SK-N-SH (cell line): Measurements from ENCODE around the gene INKA1. TPM values are rescaled to one million over a fixed set of nuclear protein-coding genes. Genes with fewer than 3 reads are reported as not detected.

Experiments used
- CTCF ChIA-PET: fragments of 300-600, 350-600 bp; formaldehyde crosslinking; extraction: SDS; loops from one replicate; lab custom pipeline; 2021; lab: Yijun Ruan, JAX
- POLR2A ChIA-PET: fragments of 350-600 bp; sonication (Branson Sonifier 250); formaldehyde crosslinking; extraction: SDS; loops from one replicate; lab custom pipeline; 2020; ENCODE audit warnings: antibody characterized with exemption, inconsistent platforms; lab: Yijun Ruan, JAX
- DNase-seq: peaks from one replicate; pipeline ENCODE4 v3.0.0; 2012
- H2AFZ ChIP-seq: fragments of 200-600 bp; sonication (generic); 2 replicates; pipeline ENCODE4 v1.8.1; 2016; ENCODE audit warnings: antibody characterized with exemption, mild to moderate bottlenecking, low read depth
- H3F3A ChIP-seq: fragments of 200-600 bp; sonication (generic); replicated peaks from 2 replicates; pipeline ENCODE3; 2016; ENCODE audit warnings: antibody characterized with exemption, mild to moderate bottlenecking; ENCODE audit not compliant: insufficient read depth
- H3K27ac ChIP-seq, 2 experiments: fragments of 200-500 bp in 1 of 2; fragments of 200-600 bp in 1 of 2; sonication (Bioruptor generic) in 1 of 2; sonication (generic), shearing (Covaris generic) in 1 of 2; 2 replicates each; pipeline versions ENCODE4 v1.5.1 to v1.6.1; 2014 to 2016; ENCODE audit warnings: low read depth in 2 of 2, inconsistent platforms in 1 of 2, low read length in 1 of 2, mild to moderate bottlenecking in 1 of 2, mixed read lengths in 1 of 2
- H3K27me3 ChIP-seq: fragments of 200-600 bp; sonication (generic), shearing (Covaris generic); 2 replicates; pipeline ENCODE4 v1.6.1; 2016; ENCODE audit warnings: mixed run types; ENCODE audit not compliant: insufficient read depth
- H3K36me3 ChIP-seq, 2 experiments: fragments of 200-500 bp in 1 of 2; fragments of 200-600 bp in 1 of 2; sonication (Bioruptor generic) in 1 of 2; sonication (generic) in 1 of 2; replicated peaks in 1 of 2; 2 replicates each; pipeline versions ENCODE3 to v1.5.1; 2014 to 2016; ENCODE audit warnings: low read length in 1 of 2, mild to moderate bottlenecking in 1 of 2; ENCODE audit not compliant: insufficient read depth in 2 of 2, control insufficient read depth in 1 of 2
- H3K4me1 ChIP-seq, 2 experiments: fragments of 200-500 bp in 1 of 2; fragments of 200-600 bp in 1 of 2; sonication (Bioruptor generic) in 1 of 2; sonication (generic), shearing (Covaris generic) in 1 of 2; 2 replicates each; pipeline versions ENCODE4 v1.5.1 to v1.6.1; 2014 to 2016; ENCODE audit warnings: low read depth in 1 of 2, low read length in 1 of 2, mixed run types in 1 of 2; ENCODE audit not compliant: insufficient read depth in 2 of 2, control insufficient read depth in 1 of 2
- H3K4me2 ChIP-seq: fragments of 200-600 bp; sonication (generic), shearing (Covaris generic); 2 replicates; pipeline ENCODE4 v1.6.1; 2017; ENCODE audit warnings: mixed run types
- H3K4me3 ChIP-seq, 2 experiments: fragments of 200-500 bp in 1 of 2; fragments of 200-600 bp in 1 of 2; sonication (Bioruptor generic) in 1 of 2; sonication (generic), shearing (Covaris generic) in 1 of 2; 2 replicates each; pipeline versions ENCODE4 v1.5.1 to v1.8.1; 2014 to 2016; ENCODE audit warnings: low read depth in 2 of 2, inconsistent platforms in 1 of 2, low read length in 1 of 2, mild to moderate bottlenecking in 1 of 2, mixed read lengths in 1 of 2, moderate library complexity in 1 of 2
- H3K79me2 ChIP-seq: fragments of 200-600 bp; sonication (generic); 2 replicates; pipeline ENCODE4 v1.8.1; 2017; ENCODE audit warnings: mild to moderate bottlenecking; ENCODE audit not compliant: insufficient read depth
- H3K9ac ChIP-seq: fragments of 200-600 bp; sonication (generic); 2 replicates; pipeline ENCODE4 v1.6.1; 2017; ENCODE audit warnings: mixed run types
- H3K9me2 ChIP-seq: fragments of 200-600 bp; sonication (generic); 2 replicates; pipeline ENCODE4 v1.6.1; 2017; ENCODE audit warnings: mixed run types
- H3K9me3 ChIP-seq: fragments of 200-600 bp; sonication (generic); 2 replicates; pipeline ENCODE4 v1.6.1; 2017; ENCODE audit warnings: mixed run types, mild to moderate bottlenecking, moderate library complexity
- H4K20me1 ChIP-seq: fragments of 200-600 bp; sonication (generic); 2 replicates; pipeline ENCODE4 v1.6.1; 2017; ENCODE audit warnings: mild to moderate bottlenecking, mixed run types; ENCODE audit not compliant: insufficient read depth
- CHD2 ChIP-seq: fragments of 150-350 bp; IDR thresholded peaks from 2 replicates; pipeline ENCODE4 v1.6.1; 2018; ENCODE audit warnings: low read length; ENCODE audit not compliant: partially characterized antibody
- EP300 ChIP-seq, 2 experiments: IDR thresholded peaks; 2 replicates each; pipeline versions ENCODE4 v1.4.0 to v1.6.1; 2012; ENCODE audit warnings: borderline replicate concordance in 1 of 2, low read depth in 1 of 2, low read length in 1 of 2
- EZH2phosphoT487 ChIP-seq: fragments of 200-600 bp; sonication (generic); IDR thresholded peaks from 2 replicates; pipeline ENCODE4 v1.6.1; 2017; ENCODE audit warnings: low read depth, mixed run types, mild to moderate bottlenecking, antibody characterized with exemption, moderate library complexity, borderline replicate concordance
- FOXM1 ChIP-seq: IDR thresholded peaks from 2 replicates; pipeline ENCODE4 v1.4.0; 2012; ENCODE audit warnings: low read depth, mild to moderate bottlenecking
- GABPA ChIP-seq: IDR thresholded peaks from 2 replicates; pipeline ENCODE4 v1.4.0; 2012; ENCODE audit warnings: low read depth, mild to moderate bottlenecking
- GATA2 ChIP-seq: sonication (generic); formaldehyde crosslinking; IDR thresholded peaks from 2 replicates; pipeline ENCODE4 v1.5.0; 2020; ENCODE audit warnings: mild to moderate bottlenecking, missing genetic modification reagents
- MXI1 ChIP-seq: IDR thresholded peaks from 2 replicates; pipeline ENCODE4 v1.6.1; 2012; ENCODE audit warnings: mild to moderate bottlenecking, low read depth, low read length, improper control_type of control experiment
- NFIC ChIP-seq: IDR thresholded peaks from 2 replicates; pipeline ENCODE4 v1.4.0; 2012; ENCODE audit warnings: borderline replicate concordance
- POLR2AphosphoS5 ChIP-seq: IDR thresholded peaks from 2 replicates; pipeline ENCODE4 v1.6.1; 2012; ENCODE audit warnings: low read depth, low read length
- RCOR1 ChIP-seq: fragments of 150-350 bp; IDR thresholded peaks from 2 replicates; pipeline ENCODE4 v1.6.1; 2017; ENCODE audit warnings: antibody characterized with exemption, low read length
- RFX5 ChIP-seq: IDR thresholded peaks from 2 replicates; pipeline ENCODE4 v1.6.1; 2012; ENCODE audit warnings: mild to moderate bottlenecking, improper control_type of control experiment, low read length
- SIN3A ChIP-seq: IDR thresholded peaks from 2 replicates; pipeline ENCODE4 v1.6.1; 2012; ENCODE audit warnings: low read depth, mild to moderate bottlenecking, low read length, moderate library complexity, borderline replicate concordance
- SMC3 ChIP-seq: IDR thresholded peaks from 2 replicates; pipeline ENCODE4 v1.6.1; 2012; ENCODE audit warnings: low read depth, low read length, improper control_type of control experiment
- TAF1 ChIP-seq: IDR thresholded peaks from 2 replicates; pipeline ENCODE4 v1.6.1; 2012; ENCODE audit warnings: low read depth, mild to moderate bottlenecking, low read length, moderate library complexity, borderline replicate concordance
- TEAD4 ChIP-seq: IDR thresholded peaks from 2 replicates; pipeline ENCODE4 v1.4.0; 2012; ENCODE audit warnings: mild to moderate bottlenecking, borderline replicate concordance; ENCODE audit not compliant: insufficient read depth
- YY1 ChIP-seq: IDR thresholded peaks from 2 replicates; pipeline ENCODE4 v1.4.0; 2012; ENCODE audit warnings: low read depth, mild to moderate bottlenecking
- WGBS: methylation state at CpG from one replicate; pipeline ENCODE4 v1.1.6; 2017; ENCODE audit warnings: low lambda C conversion rate; 5-methylcytosine and 5-hydroxymethylcytosine counted together
- polyA plus RNA-seq, 3 experiments: library from polyadenylated mRNA; depleted of rRNA; stranded (reverse); fragments of >200 nt; gene quantifications; 2 replicates each; pipeline ENCODE4 v1.2.3, GENCODE V29; 2012
- TF ChIP-seq, protein P1 (sequence below): fragments of 200-600 bp; sonication (generic); IDR thresholded peaks from 2 replicates; pipeline ENCODE4 v1.6.1; 2017; ENCODE audit warnings: antibody characterized with exemption, mild to moderate bottlenecking, moderate library complexity
- TF ChIP-seq, protein P2 (sequence below): fragments of 150-350 bp; IDR thresholded peaks from 2 replicates; pipeline ENCODE4 v1.6.1; 2016; ENCODE audit warnings: mild to moderate bottlenecking, low read depth, low read length
- TF ChIP-seq, protein P3 (sequence below): IDR thresholded peaks from 2 replicates; pipeline ENCODE4 v1.4.0; 2012; ENCODE audit warnings: low read depth, borderline replicate concordance
- TF ChIP-seq, protein P4 (sequence below): IDR thresholded peaks from 2 replicates; pipeline ENCODE4 v1.6.1; 2012; ENCODE audit warnings: mild to moderate bottlenecking, low read depth, low read length, moderate library complexity

INKA1 gene
- polyA plus RNA-seq, 1 of the 3 experiments (the other 2 are of a cell fraction), result 3.4 TPM

DNA sequence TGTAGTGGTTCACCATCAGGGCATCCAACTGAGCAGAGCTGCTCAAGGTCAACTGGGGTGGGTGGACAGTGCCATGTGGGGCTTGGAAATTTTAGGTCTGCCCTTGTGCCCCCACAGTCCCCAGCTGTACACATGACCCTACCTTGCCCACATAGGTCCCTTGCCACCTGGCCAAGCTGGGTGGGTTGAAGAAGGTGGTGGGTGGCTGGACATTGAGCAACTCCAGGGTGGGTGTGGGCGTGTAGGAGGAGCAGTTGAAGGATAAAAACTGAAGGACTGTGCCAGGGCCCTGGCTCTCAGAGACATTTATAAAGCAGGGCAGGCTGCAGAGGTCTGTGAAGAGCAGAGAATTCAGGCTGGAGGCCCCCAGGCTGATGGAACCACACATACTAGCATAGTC is 4.0 kb upstream of the INKA1 start:
- Histone ChIP-seq H3F3A (no peaks in the 10 kb centered on the region), H3K9ac (no peak overlapping the region), H3K79me2 (no peaks in the 10 kb centered on the region), H3K4me3 (no peak overlapping the region), H3K9me2 (no peaks in the 10 kb centered on the region), H3K27me3 (no peaks in the 10 kb centered on the region), H3K4me1 (peaks cover 0 to 5% of the 10 kb centered on the region in 2 experiments; a peak in 2 of 4 replicates), H4K20me1 (no peaks in the 10 kb centered on the region), H3K36me3 (no peaks in the 10 kb centered on the region), H2AFZ (no peak overlapping the region), H3K27ac (no peak overlapping the region), H3K4me2 (no peak overlapping the region), H3K9me3 (no peaks in the 10 kb centered on the region)
- 75% methylated on average over 1 of the region's 1 CpG for WGBS
- ChIA-PET CTCF (interaction anchor here (1.2 to 17.6 kb wide), 3 partner anchors 37 to 101 kb away, joined by 3 to 386 read pairs (median 3); no protein-coding TSS in a partner anchor), POLR2A (no interaction called here)
- TF ChIP-seq EZH2phosphoT487 (no peak), POLR2AphosphoS5 (no peak), GABPA (no peak)
- no peak for DNase-seq

DNA sequence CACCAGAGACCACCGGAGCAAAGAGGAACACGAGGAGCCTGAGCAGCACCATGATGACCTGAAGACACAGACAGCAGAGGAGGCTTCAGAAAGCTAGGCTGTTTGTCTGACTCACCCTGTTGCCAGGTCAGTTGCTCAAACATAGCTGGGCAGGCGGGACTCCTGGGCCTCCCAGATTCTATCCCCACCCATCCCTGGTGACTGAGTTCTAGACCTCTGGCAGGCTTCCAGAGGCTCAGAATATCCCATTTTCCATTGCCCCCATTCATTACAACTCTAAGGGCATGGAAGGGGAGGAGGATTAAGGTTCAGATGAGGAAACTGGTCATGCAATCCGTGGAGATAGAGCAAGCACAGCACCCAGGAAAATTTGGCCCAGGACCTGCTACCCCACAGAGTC is 3.3 kb upstream of the INKA1 start, which contains the start of gene CDHR4:
TSS of gene CDHR4 (minus strand) at position 113 of the 400 bp plus-strand sequence. CDS start at position 52, 61 bp downstream.
- H3K9ac ChIP-seq, result no peak within 1 kb of the TSS
- ChIA-PET POLR2A (no interaction called here), CTCF (interaction anchor here (1.2 to 17.6 kb wide), 3 partner anchors 37 to 101 kb away, joined by 3 to 386 read pairs (median 3); no protein-coding TSS in a partner anchor)
- H3K9me3 ChIP-seq, result no peaks in the 10 kb centered on the region
- no peaks in the 10 kb centered on the region for H3F3A ChIP-seq
- no peak within 1 kb of the TSS for H3K27ac ChIP-seq
- H2AFZ ChIP-seq, result no peak within 1 kb of the TSS
- no peak within 1 kb of the TSS for H3K4me2 ChIP-seq
- no peaks in the 10 kb centered on the region for H3K27me3 ChIP-seq
- H3K79me2 ChIP-seq, result no peaks in the 10 kb centered on the region
- H3K4me1 ChIP-seq, result peaks cover 0 to 12% of the 10 kb centered on the region in 2 experiments; a peak in 2 of 4 replicates
- DNase-seq, result no peak
- H3K4me3 ChIP-seq, result no peak within 1 kb of the TSS
- no peaks in the 10 kb centered on the region for H3K9me2 ChIP-seq
- no peaks in the 10 kb centered on the region for H3K36me3 ChIP-seq
- H4K20me1 ChIP-seq, result no peaks in the 10 kb centered on the region
- 82% methylated on average over 2 of the region's 4 CpGs for WGBS
- TF ChIP-seq, protein P1, sequence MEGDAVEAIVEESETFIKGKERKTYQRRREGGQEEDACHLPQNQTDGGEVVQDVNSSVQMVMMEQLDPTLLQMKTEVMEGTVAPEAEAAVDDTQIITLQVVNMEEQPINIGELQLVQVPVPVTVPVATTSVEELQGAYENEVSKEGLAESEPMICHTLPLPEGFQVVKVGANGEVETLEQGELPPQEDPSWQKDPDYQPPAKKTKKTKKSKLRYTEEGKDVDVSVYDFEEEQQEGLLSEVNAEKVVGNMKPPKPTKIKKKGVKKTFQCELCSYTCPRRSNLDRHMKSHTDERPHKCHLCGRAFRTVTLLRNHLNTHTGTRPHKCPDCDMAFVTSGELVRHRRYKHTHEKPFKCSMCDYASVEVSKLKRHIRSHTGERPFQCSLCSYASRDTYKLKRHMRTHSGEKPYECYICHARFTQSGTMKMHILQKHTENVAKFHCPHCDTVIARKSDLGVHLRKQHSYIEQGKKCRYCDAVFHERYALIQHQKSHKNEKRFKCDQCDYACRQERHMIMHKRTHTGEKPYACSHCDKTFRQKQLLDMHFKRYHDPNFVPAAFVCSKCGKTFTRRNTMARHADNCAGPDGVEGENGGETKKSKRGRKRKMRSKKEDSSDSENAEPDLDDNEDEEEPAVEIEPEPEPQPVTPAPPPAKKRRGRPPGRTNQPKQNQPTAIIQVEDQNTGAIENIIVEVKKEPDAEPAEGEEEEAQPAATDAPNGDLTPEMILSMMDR, result no peak
- TF ChIP-seq TEAD4, result no peak
- TF ChIP-seq MXI1, result no peak
- no peak for TF ChIP-seq CHD2
- TF ChIP-seq, protein P2, sequence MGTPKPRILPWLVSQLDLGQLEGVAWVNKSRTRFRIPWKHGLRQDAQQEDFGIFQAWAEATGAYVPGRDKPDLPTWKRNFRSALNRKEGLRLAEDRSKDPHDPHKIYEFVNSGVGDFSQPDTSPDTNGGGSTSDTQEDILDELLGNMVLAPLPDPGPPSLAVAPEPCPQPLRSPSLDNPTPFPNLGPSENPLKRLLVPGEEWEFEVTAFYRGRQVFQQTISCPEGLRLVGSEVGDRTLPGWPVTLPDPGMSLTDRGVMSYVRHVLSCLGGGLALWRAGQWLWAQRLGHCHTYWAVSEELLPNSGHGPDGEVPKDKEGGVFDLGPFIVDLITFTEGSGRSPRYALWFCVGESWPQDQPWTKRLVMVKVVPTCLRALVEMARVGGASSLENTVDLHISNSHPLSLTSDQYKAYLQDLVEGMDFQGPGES, result no peak
- no peak for TF ChIP-seq SMC3
- TF ChIP-seq EP300 (IDR thresholded peaks at IDR 0.05; ENCODE audit: borderline replicate concordance in 1 of 2, low read depth in 1 of 2, low read length in 1 of 2), result no peak
- TF ChIP-seq, protein P3, sequence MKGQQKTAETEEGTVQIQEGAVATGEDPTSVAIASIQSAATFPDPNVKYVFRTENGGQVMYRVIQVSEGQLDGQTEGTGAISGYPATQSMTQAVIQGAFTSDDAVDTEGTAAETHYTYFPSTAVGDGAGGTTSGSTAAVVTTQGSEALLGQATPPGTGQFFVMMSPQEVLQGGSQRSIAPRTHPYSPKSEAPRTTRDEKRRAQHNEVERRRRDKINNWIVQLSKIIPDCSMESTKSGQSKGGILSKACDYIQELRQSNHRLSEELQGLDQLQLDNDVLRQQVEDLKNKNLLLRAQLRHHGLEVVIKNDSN, result no peak
- no peak for TF ChIP-seq TAF1
- no peak for TF ChIP-seq RCOR1
- TF ChIP-seq FOXM1, result no peak
- TF ChIP-seq RFX5, result no peak
- TF ChIP-seq SIN3A, result no peak
- no peak for TF ChIP-seq GATA2 (CRISPR knock-in tag)
- TF ChIP-seq NFIC, result no peak
- no peak for TF ChIP-seq YY1
- TF ChIP-seq, protein P4, sequence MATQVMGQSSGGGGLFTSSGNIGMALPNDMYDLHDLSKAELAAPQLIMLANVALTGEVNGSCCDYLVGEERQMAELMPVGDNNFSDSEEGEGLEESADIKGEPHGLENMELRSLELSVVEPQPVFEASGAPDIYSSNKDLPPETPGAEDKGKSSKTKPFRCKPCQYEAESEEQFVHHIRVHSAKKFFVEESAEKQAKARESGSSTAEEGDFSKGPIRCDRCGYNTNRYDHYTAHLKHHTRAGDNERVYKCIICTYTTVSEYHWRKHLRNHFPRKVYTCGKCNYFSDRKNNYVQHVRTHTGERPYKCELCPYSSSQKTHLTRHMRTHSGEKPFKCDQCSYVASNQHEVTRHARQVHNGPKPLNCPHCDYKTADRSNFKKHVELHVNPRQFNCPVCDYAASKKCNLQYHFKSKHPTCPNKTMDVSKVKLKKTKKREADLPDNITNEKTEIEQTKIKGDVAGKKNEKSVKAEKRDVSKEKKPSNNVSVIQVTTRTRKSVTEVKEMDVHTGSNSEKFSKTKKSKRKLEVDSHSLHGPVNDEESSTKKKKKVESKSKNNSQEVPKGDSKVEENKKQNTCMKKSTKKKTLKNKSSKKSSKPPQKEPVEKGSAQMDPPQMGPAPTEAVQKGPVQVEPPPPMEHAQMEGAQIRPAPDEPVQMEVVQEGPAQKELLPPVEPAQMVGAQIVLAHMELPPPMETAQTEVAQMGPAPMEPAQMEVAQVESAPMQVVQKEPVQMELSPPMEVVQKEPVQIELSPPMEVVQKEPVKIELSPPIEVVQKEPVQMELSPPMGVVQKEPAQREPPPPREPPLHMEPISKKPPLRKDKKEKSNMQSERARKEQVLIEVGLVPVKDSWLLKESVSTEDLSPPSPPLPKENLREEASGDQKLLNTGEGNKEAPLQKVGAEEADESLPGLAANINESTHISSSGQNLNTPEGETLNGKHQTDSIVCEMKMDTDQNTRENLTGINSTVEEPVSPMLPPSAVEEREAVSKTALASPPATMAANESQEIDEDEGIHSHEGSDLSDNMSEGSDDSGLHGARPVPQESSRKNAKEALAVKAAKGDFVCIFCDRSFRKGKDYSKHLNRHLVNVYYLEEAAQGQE, result no peak
- TF ChIP-seq EZH2phosphoT487, result no peak
